Stimulated activated CD8-positive, alpha-beta memory T cell treated with anti-CD3 and anti-CD28 coated beads, Interleukin-15, amount 100 ng/mL, for 4 hours (primary cell): ENCODE measurements around the gene MECP2.
"Not testable (repeated sequence)": the region's sequence is repeated elsewhere in the genome, so short reads cannot be mapped to it uniquely, and the experiment has no call there.

Source experiments
- DNase-seq, 2 donors: peaks; one replicate each; pipeline ENCODE4 v3.0.0-alpha.2; 2020; ENCODE audit warnings: low read depth in 2 of 2

Gene MECP2

DNA sequence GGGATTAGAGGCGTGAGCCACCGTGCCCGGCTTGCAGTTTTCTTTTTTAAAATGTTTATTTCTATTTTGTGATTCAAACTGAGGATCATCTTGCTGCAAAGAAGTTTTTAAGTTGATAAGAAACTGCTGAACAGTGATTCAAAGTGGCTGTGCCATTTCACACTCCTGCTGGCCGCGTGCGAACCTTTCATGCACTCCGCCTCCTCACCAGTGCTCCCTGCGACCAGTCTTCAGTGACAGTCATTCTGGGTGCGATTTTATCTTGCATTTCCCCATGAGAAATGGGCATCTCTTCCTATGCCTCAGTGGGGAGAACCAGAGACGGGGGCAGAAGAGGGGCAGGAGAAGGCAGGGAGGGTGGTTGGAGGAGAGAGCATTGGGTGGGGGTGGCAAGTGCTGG, 103.5 kb downstream of the MECP2 start:
- no peak for DNase-seq

DNA sequence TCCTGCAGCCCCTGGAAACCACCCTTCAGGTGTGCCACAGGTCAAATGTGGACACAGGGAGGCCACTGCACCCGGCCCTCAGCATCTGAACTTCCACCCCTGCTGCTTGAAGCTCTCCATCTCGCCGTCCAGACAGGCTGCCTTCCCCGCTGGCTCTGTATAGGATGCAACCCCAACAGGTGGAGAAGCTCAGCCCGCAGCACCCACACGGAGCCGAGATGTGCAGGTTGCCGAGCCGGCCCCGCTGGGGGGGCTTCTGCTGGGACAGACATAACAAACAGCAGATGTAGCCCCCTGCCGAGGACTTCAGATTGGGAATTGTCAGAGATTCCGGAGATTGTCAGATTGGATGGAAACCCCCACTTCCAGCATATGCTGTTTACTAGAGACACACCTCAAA, 104.4 kb downstream of the MECP2 start:
- no peak for DNase-seq

DNA sequence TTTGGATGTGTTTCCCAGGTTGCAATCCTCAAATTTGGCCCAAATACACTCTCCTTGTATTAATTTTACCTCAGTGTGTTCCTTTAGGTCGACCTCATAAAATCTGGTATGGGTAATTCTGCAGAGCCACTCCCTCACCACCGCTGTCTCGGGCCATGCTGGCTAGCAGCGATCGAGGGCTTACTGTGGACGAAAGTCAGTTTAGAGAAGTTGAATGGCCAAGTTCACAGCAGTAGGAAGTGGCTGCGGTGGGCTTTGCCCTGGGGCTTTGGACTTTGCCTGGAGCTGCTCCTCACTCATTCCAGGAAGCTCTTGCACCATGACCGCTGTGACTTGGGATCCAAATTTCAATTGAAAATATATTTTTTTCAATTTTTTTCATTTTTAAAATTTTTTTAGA, 105.3 kb downstream of the MECP2 start:
- DNase-seq: no peak

GRCh38 chrX:153991013-153991580, 106.4 kb downstream of the MECP2 start:
- DNase-seq: no peak

DNA sequence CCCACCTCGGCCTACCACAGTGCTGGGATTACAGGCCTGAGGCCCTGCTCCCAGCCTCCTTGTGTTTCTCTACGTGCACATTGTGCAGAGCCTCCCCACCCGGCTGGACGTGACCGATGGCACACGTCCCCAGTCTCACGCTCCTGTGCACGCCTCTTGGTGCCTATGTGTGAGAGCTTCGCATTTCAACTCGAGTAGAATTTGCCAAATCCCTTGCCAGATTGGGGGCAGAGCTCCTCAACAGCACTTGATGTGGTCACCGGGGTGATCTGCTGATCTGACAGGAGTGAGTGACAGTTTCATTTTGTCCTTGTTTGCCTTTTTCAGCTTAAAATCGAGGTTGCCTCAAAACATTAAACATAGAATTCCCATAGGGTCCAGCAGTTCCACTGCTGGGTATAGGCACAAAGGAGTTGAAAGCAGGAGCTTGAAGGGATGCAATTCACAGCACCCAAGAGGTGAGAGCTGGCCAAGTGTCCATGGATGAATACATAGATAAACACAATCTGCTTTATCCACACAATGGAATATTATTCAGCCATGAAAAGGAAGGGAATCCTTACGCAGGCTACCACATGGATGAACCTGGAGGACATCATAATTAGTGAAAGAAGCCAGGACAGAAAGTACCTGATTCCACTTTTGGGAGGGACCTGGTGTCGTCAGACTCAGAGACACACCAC, 107.4 kb downstream of the MECP2 start:
- DNase-seq: no peak

- no peak for DNase-seq
Measured at GRCh38 chrX:153988493-153988892, 109.0 kb downstream of the MECP2 start.

GRCh38 chrX:153984351-153985178, 113.0 kb downstream of the MECP2 start:
- DNase-seq: no peak

DNA sequence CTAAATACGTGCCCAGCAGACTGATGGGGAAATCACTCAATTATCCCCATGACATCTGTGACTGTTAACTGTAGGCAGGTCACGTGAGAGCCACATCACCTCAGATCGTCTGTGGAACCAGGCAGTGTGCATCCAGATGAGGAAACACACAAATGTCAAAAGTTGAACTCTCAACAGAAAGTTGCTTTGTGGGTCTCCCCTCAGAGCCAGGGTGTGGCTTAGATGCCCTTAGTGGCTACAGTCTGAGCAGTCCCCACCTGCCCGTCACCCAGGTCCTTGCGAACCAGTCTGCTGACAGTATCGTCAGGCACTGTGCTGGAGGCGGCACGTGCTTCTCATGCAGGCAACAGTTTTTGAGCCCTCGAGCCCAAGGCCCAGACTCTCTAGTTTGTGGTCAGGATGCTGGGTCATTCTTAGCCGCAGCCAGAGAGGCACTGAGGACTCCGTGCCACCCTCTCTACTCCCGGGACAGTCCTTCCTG, 114.2 kb downstream of the MECP2 start:
- no peak for DNase-seq

- DNase-seq: no peak
Measured at GRCh38 chrX:153981771-153982533, 115.6 kb downstream of the MECP2 start.

GRCh38 chrX:153981231-153981630, 116.3 kb downstream of the MECP2 start:
- DNase-seq: no peak

DNA sequence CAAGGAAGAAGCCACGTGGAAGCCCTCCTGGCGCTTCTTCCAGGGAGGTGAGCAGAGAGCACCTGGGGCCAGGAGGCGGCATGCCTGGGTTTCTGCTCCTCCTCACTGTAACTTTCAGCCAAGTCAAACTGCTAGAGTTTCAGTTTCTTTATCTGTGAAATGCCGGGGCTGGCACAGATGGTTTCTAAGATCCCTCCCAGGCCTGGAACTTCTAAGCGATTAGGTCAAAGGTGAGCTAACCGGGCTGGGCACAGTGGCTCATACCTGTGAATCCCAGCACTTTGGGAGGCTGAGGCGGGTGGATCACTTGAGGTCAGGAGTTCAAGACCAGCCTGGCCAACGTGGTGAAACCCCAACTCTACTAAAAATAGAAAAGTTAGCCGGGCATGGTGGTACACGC, 117.1 kb downstream of the MECP2 start:
- not testable (repeated sequence) for DNase-seq

DNA sequence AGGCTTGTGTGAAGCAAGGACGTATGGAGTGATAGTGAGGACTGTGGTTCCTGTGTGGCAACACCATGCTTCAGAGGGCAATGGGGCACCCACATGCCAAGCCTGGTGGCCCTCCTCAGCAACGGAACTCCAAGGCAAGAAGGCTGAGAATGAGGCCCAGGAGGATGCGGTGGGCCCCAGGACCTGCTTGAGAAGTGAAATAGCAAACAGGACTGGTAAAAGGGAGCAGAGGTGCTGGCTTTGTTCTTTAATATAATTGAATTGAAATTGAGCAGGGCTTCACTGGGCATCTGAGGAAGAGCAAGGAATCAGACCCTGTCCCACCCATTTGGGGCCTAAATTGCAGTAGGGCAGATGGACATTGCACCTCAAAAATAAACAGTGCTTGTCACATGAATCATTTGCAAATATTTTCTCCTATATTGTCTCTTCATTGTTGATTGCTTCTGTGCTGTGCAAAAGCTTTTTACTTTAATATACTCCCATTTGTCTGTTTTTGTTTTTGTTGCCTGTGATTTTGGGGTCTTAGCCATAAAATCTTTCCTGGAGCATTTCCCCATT, 122.7 kb downstream of the MECP2 start:
- no peak for DNase-seq

GRCh38 chrX:153974003-153974725, 123.4 kb downstream of the MECP2 start:
- DNase-seq: no peak

DNA sequence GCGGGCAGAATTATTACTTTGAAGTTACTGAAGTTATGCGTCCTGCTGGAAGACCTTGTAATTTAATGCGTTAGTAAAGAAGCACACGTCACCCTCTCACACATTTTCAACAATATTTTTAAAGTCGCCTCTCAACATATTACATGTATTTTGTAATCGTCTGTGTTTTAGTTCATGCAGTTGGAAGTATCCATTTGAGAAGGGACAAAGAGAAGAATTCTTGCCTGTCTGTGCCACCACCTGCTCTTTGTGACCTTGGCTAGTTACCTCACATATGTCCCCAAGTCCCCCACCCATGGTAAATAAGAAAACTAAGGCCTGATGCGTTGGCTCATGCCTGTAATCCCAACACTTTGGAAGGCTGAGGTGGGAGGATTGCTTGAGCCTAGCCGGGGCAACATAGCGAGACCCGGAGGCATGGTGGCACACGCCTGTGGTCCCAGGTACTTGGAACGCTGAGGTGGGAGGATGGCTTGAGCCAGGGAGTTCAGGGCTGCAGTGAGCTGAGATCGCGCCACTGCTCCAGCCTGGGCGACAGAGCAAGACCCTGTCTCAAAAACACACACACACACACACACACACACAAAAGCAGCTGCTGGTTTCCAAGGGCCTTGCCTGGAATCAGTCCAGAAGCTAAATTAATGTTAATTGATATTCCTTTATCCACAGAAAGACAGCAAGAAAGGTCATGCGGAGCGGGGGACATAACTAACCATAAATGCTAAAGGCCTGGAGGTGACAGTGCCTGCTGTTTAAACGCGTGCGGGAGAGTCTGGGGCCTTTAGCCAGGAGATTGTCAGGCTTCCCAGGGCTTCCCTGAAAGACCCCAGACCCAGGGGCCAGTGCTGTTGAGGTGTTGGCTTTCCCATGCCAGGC, 124.2 kb downstream of the MECP2 start:
- no peak for DNase-seq

GRCh38 chrX:153972368-153973126, 125.0 kb downstream of the MECP2 start, which contains the start of gene TMEM187:
Gene TMEM187 (plus strand): TSS chrX:153972754. CDS start chrX:153982063, 9,309 bp downstream.
- DNase-seq: peak; percentile 75 to 84
